Vagina (tissue), 2 donors: ENCODE results near the gene PNLIPRP2.

ENCODE experiments used
- CTCF ChIP-seq, 3 experiments: fragments of 450-650 bp in 2 of 3; fragments of 200-600 bp in 1 of 3; sonication (generic) in 1 of 3; IDR thresholded peaks; one replicate each; pipeline ENCODE4 v1.5.1; 2017 to 2019; ENCODE audit warnings: antibody characterized with exemption in 3 of 3, mild to moderate bottlenecking in 2 of 3, moderate library complexity in 2 of 3
- POLR2AphosphoS5 ChIP-seq, 2 donors: sonication (generic); formaldehyde crosslinking; IDR thresholded peaks; one replicate each; pipeline ENCODE4 v1.9.0; 2017; ENCODE audit warnings: antibody characterized with exemption in 2 of 2, mild to moderate bottlenecking in 2 of 2, low read depth in 1 of 2; ENCODE audit not compliant: insufficient read depth in 1 of 2

DNA sequence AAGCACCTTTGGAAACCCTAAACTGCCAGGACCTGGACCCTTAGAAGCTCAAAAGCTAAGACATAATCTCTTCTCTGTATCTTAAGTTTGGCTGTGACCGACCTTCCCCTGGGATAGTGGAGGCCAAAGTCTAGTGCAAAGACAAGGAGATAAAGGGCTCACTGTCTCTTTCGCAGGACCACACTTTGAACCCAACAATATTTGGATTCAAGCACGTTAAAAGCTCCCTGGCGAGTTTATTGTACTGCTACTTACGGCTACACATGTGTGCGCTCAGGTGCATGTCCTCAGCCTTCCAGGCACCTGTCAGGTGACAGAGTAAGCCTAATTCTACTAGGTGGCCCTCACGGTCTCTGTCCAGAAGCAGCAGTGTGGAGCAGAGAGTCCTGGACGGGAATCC lies 55.9 kb downstream of the PNLIPRP2 start:
- TF ChIP-seq CTCF (IDR thresholded peaks at IDR 0.05) (no peak), POLR2AphosphoS5 (IDR thresholded peaks at IDR 0.05; ENCODE audit: insufficient read depth in 1 of 2, low read depth in 1 of 2) (no peak)
